ENCODE data around the gene ABL2. TPM values are rescaled to one million over a fixed set of nuclear protein-coding genes. Genes with fewer than 3 reads are reported as not detected.
A peak's percentile ranks its signal among the peaks of the same experiment; 100 is the strongest.

ABL2 gene
- total RNA-seq, 1 donor from 2014 or later = 18.6 TPM

DNA sequence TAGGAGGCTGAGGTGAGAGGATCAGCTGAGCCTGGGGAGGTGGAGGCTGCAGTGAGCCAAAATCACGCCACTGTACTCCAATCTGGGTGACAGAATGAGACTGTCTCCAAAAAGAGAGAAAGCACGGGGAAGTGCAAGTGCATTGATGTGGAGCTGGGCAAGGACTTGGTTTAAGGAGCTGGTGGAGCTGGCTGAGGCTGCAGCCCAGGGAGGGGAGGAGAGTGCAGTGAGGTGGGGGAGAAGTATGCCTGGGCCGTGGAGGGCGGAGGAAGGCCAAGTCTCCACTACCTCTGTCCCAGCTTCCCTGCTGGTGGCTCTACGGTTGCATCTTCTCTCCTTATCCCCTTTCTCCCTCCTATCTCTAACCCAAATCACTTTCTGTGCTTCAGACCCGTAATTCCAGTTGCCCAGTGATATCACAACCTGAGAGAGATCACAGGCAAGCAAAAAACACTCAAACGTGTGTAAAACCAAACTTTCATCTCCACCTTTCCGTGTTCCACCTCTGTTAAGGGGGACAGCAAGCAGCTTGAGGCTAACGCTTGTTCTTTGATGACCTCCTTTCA lies 136.5 kb downstream of the ABL2 start:
- Mint-ChIP-seq H3K9me3 (no peaks in the 10 kb centered on the region), H3K4me1 (ENCODE audit: unreplicated experiment) (peaks cover 9% of the 10 kb centered on the region), H3K36me3 (peaks cover 22% of the 10 kb centered on the region), H3K27me3 (no peaks in the 10 kb centered on the region), H3K27ac (no peak overlapping the region), H3K4me3 (no peak overlapping the region)
- no peak for TF ChIP-seq CTCF (conservative IDR thresholded peaks at IDR 0.05)
- DNase-seq (ENCODE audit: extremely low spot score, unreplicated experiment) = no peak

DNA sequence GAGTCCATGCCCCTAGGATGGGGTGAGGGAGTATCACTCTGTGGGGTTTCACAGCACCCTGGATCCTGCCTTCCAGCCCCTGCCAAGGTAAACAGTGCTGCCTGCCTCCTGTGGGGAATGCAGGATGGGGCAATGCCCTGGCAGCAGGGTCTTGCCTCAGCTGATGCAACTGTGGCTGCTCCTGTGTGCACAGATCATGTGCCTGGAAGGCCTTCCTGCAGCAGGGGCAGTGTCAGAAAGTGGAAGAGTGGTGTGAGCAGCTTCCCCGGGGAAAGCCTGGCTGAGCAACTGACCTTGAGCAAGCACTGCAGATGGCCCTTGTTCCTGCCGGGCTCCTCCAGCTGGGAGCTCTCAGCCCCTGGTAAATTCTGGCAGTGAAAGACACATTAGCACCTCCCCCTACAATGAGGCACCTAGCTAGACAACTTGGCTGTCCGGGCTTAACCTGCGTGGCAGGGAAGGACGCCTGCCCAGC lies 137.7 kb downstream of the ABL2 start:
- H3K4me1 Mint-ChIP-seq (ENCODE audit: unreplicated experiment) = peaks cover 9% of the 10 kb centered on the region
- TF ChIP-seq CTCF (conservative IDR thresholded peaks at IDR 0.05) = no peak
- no peaks in the 10 kb centered on the region for H3K27me3 Mint-ChIP-seq
- no peak overlapping the region for H3K4me3 Mint-ChIP-seq
- no peaks in the 10 kb centered on the region for H3K9me3 Mint-ChIP-seq
- H3K36me3 Mint-ChIP-seq = peaks cover 19% of the 10 kb centered on the region
- no peak for DNase-seq (ENCODE audit: extremely low spot score, unreplicated experiment)
- no peak overlapping the region for H3K27ac Mint-ChIP-seq

DNA sequence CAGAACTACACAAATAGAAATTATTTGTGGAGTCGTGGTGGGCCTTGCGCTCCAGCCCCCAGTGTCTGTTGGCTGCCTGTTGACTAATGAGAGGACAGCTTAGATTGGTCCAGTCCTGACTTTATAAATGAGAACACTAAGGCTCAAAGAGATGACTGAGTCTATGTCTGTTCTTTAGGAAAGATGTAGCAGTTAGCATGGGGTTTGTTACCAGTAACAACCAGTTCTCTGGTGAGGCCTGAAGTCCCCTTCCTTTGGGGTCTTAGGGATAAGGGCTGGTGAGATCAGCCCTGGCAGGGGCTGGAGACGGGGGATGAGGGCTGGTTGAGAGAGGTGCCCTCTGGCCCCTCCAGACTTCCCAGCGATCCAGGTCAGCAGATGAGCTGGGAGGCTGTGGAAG lies 138.6 kb downstream of the ABL2 start:
- H3K27ac Mint-ChIP-seq = peak overlapping the region; percentile 46
- no peaks in the 10 kb centered on the region for H3K27me3 Mint-ChIP-seq
- H3K4me1 Mint-ChIP-seq (ENCODE audit: unreplicated experiment) = peaks cover 9% of the 10 kb centered on the region
- no peak for TF ChIP-seq CTCF (conservative IDR thresholded peaks at IDR 0.05)
- DNase-seq (ENCODE audit: extremely low spot score, unreplicated experiment) = no peak
- no peaks in the 10 kb centered on the region for H3K9me3 Mint-ChIP-seq
- no peak overlapping the region for H3K4me3 Mint-ChIP-seq
- H3K36me3 Mint-ChIP-seq = peaks cover 21% of the 10 kb centered on the region

DNA sequence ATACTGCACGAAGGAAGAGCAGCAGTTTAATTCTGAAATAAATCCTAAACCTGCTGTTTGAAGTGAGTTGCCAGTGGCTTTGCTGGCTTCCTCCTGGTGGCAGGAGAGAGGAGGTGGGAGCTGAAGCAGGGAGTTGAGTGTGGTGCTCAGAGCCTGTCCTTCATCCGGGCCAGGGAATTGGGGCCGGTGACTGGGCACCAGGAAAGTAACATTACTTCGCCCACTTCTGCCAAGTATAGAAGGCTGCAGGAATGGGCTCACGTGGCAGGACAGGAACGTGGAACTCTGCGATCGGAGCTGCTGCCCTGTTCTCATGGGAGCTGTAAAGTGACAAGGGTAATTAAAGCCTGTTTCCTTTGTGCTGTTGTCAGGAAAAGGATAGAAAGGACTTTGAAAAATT lies 139.0 kb downstream of the ABL2 start:
- Mint-ChIP-seq H3K4me3 (no peak overlapping the region), H3K9me3 (no peaks in the 10 kb centered on the region), H3K4me1 (ENCODE audit: unreplicated experiment) (peaks cover 9% of the 10 kb centered on the region), H3K27ac (peak overlapping the region; percentile 46), H3K36me3 (peaks cover 21% of the 10 kb centered on the region), H3K27me3 (no peaks in the 10 kb centered on the region)
- DNase-seq (ENCODE audit: extremely low spot score, unreplicated experiment) = no peak
- peak; percentile 23 for TF ChIP-seq CTCF (conservative IDR thresholded peaks at IDR 0.05)

- Mint-ChIP-seq H3K27ac (no peak overlapping the region), H3K9me3 (no peaks in the 10 kb centered on the region), H3K4me3 (no peak overlapping the region), H3K36me3 (peaks cover 21% of the 10 kb centered on the region), H3K4me1 (ENCODE audit: unreplicated experiment) (peaks cover 9% of the 10 kb centered on the region), H3K27me3 (no peaks in the 10 kb centered on the region)
- TF ChIP-seq CTCF (conservative IDR thresholded peaks at IDR 0.05) = no peak
- no peak for DNase-seq (ENCODE audit: extremely low spot score, unreplicated experiment)
Measured at GRCh38 chr1:179089827-179090482, 139.5 kb downstream of the ABL2 start.
